SK-N-SH (cell line): ENCODE data around the gene ABCB7.

ENCODE experiments used
- GABPA ChIP-seq: IDR thresholded peaks from 2 replicates; pipeline ENCODE4 v1.4.0; 2012; ENCODE audit warnings: low read depth, mild to moderate bottlenecking
- ZBTB33 ChIP-seq: IDR thresholded peaks from 2 replicates; pipeline ENCODE4 v1.4.0; 2012; ENCODE audit warnings: low read depth, borderline replicate concordance
- TF ChIP-seq, protein P1 (sequence below): fragments of 200-600 bp; sonication (generic); IDR thresholded peaks from 2 replicates; pipeline ENCODE4 v1.6.1; 2017; ENCODE audit warnings: antibody characterized with exemption, mild to moderate bottlenecking, moderate library complexity

- TF ChIP-seq, protein P1, sequence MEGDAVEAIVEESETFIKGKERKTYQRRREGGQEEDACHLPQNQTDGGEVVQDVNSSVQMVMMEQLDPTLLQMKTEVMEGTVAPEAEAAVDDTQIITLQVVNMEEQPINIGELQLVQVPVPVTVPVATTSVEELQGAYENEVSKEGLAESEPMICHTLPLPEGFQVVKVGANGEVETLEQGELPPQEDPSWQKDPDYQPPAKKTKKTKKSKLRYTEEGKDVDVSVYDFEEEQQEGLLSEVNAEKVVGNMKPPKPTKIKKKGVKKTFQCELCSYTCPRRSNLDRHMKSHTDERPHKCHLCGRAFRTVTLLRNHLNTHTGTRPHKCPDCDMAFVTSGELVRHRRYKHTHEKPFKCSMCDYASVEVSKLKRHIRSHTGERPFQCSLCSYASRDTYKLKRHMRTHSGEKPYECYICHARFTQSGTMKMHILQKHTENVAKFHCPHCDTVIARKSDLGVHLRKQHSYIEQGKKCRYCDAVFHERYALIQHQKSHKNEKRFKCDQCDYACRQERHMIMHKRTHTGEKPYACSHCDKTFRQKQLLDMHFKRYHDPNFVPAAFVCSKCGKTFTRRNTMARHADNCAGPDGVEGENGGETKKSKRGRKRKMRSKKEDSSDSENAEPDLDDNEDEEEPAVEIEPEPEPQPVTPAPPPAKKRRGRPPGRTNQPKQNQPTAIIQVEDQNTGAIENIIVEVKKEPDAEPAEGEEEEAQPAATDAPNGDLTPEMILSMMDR, result no peak
- no peak for TF ChIP-seq ZBTB33
- TF ChIP-seq GABPA, result no peak
These were observed 646 bp downstream of the ABCB7 start for GRCh38 chrX:75155447-75155826.
